Activated CD4-positive, alpha-beta T cell treated with anti-CD3 and anti-CD28 coated beads, Interleukin-2, amount 50 U/mL, for 1 hour (primary cell): ENCODE measurements around the gene NUDCD2.
"Not testable (repeated sequence)": the region's sequence is repeated elsewhere in the genome, so short reads cannot be mapped to it uniquely, and the experiment has no call there.

ENCODE experiments used
- DNase-seq: peaks from one replicate; pipeline ENCODE4 v3.0.0-alpha.2; 2020

Gene NUDCD2

DNA sequence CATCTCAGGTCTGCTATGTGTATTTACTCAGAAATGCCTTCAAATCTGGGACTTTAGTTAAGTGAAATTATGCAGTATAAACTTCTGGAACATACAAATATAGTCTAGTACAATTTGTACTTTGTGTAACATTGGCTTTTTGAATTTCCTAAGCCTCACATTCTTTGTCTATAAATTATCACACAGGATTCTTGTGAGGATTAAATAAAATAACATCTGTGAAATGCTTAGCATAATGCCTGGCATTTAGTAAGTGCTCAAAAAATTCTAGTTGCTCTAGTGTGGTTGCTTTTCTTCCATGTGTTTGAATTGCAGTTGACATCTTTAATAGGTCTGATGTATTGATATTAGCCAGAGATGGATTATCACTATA, 3.1 kb upstream of the NUDCD2 start:
- DNase-seq, result no peak

DNA sequence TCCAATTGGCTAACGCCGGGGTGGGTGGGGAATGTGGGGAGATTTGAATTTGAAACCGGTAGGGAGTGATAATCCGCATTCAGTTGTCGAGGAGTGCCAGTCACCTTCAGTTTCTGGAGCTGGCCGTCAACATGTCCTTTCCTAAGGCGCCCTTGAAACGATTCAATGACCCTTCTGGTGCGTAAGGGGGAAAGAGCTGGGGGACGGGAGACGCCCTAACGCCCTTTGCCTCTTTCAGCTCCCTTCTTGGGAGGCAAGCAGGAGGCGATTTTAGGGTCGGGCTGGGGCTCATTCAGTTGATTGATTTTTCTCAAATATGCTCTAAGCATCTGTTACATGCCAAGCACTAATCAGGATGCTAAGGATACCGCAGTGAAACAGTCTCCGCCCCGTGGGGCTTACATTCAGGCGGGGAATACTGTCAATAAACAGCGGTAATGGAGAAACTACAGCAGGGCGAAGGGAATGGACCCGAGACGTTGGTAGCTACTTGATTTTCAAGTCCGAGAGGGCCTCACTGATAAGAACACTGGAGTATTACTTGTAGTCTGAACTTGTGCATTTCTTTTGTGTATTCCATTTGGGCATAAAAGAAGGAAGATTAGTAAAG, 765 bp upstream of the NUDCD2 start, which contains the start of gene HMMR:
HMMR (plus strand) TSS at position 71 of the 610 bp plus-strand sequence; CDS start at position 132, 61 bp downstream.
- DNase-seq, result no peak

DNA sequence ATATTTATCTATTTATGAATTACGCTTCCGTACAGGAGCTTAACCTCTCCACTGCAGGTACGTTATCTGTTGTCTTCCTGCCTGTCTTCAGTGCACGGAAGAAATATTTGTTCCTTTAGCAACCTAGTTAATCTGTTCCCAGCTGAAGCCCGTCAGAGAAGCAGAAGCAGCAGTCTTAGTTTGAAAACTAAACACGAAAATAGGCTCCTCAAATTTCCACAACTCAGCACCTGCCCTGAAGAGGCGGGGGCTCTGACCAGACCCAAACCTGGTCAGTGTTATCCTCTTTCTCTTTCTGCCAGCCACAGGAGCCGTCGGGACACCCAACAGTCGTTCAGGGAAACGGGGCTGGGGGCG, 462 bp downstream of the NUDCD2 start:
- no peak for DNase-seq

DNA sequence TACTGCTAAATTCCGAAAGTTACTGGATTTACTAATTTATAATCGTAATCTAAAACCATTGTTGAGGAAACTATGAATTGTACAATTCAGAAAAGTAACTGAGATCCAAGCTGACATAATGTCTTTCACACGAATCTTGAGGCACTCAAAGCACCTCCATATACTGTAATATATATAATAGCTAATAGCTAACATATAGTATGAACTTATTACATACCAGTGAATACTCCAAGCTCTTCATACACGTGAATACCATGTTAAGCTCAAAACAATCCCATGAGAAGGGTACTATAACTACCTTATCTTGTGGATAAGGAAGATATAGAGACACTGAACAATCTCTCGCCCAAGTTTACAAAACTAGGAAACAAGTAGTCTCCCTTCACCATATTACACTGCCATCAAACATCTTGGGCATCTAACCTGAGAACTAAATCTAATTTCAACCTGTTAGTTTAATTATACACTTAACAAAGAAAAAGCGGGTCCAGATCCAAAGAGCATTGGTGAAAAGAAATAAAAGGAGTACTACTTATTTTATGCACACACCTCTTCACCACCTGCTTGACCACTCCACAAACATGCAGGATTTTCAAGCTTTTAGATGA, 1.0 kb downstream of the NUDCD2 start:
- no peak for DNase-seq

DNA sequence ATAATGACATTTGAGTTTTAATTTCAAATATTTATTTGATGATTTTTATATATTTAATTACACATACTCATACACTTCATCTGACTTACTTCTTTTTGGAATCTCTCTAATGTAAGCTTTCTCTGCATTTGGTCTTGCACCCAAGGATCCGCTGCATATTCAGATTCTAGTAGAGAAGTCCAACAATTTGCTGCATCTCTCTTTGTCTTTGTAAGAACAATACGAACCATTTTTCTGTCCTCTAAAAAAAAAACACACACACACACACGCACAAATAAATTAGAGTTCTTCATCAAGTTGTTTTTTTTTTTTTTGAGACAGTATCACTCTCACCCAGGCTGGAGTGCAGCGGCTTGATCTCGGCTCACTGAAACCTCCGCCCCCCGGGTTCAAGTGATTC, 3.1 kb downstream of the NUDCD2 start:
- no peak for DNase-seq

DNA sequence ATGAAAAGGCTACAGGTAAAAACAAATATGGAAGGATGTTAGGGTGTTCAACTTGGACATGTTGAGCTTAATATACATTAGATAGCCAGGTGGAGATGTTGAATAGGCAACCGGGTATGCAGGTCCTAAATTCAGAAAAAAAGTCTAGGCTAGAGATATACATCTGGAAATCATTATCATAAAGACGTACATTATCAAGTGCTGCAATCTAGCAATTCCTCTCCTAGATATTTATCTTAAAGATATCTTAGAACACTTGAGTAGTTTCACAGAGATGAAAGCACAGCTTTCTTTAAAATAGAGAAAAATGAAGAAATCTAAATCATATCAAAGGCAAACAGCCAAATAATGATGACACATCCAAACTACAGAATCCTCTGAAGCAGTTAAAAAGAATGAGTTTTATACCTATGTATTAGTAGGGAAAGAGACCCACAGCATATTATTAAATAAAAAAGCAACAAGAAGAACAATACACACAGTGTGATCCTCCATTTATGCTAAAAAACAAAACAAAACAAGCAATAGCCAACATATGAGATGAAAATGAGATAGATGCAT, 3.8 kb downstream of the NUDCD2 start:
- DNase-seq, result no peak

DNA sequence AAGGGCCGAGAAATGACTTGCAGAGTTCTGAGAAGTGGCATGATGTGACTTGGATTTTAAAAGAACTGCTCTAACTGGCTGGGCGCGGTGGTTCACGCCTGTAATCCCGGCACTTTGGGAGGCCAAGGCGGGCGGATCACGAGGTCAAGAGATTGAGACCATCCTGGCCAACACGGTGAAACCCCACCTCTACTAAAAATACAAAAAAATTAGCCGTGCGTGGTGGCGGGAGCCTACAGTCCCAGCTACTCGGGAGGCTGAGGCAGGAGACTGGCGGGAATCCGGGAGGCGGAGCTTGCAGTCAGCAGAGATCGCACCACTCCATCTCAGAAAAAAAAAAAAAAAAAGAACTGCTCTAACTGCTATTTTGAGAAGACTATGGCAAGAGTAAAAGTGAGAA, 4.5 kb downstream of the NUDCD2 start:
- not testable (repeated sequence) for DNase-seq

DNA sequence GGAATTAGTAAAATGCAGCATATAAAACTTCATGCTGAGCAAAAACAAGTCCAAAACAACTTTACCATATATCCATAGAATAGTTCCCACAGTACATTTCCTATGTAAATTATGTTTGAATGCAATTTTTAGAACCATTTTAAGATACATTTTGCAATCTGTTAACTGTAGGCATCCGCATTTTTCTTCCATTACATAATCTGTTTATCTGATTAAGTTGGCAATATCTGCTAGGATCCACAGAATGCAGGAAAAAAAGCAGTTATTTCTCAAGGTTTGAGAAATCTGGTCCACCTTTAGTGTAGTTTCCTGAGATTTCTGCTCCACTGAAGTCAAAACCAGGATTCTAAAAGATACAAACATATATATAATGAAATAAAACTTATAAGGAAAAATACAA, 6.2 kb downstream of the NUDCD2 start:
- no peak for DNase-seq

DNA sequence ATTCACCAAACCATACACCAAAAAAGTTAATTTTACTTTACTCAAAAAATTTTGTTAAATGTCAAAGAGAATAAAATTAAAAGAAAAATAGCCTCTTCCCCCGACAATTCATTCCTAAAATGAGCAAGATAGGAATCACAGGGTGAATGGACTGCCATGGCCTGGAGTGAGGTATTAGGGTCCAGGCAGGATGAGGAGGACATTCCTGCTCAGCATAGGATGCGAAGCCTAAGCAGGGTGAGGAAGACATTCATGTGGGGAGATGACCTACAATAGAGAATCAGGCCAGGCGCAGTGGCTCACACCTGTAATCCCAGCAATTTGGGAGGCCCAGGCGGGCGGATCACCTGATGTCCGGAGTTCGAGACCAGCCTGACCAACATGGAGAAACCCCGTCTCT, 8.4 kb downstream of the NUDCD2 start:
- no peak for DNase-seq

DNA sequence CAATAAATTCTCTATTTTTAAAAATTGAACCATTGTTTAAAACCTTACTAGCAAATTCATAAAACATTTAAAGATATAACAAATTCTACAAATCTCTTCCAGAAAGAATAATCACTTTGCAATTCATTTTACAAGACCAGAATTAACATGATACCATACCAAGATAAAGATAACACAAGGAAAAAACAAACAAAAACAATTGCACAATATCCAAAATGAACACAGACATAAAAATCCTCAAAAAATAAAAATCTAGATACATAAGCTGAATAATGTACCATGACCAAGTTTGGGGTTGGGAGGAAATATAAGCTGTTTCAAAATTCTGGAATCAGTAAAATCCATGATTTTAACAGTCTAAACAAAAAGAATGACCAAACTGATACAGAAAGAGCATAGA, 11.4 kb downstream of the NUDCD2 start:
- no peak for DNase-seq

DNA sequence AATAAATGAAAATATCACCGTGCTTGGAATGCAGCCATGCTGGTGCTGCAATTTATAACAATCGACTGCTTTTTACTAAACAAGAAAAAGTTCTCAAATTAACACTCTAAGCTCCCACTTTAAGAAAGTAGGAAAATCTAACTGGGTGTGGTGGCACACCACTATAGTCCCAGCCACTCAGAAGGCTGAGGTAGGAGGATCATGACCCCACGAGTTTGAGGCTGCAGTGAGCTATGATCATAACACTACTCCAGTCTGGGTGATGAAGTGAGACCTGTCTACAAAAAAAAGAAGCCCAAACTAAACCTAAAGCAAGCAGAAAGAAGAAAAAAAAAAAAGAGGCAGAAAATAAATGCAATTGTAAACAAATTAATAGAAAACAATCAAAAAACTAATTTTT, 12.0 kb downstream of the NUDCD2 start:
- DNase-seq, result no peak

DNA sequence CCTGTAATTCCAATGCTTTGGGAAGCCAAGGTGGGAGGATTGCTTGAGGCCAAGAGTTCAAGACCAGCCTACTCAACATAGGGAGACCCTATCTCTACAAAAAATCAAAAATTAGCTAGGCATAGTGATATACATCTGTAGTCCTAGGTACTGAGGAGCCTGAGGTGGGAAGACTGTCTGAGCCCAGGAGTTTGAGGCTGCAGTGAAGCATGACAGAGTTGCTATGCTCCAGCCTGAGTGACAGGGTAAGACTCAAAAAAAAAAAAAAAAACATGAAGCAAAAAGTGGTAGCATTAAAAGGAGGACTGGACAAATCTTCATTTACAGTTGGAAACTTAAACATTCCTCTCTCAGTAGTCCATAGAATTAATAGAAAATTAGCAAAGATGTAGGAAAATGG, 12.7 kb downstream of the NUDCD2 start:
- DNase-seq, result no peak

DNA sequence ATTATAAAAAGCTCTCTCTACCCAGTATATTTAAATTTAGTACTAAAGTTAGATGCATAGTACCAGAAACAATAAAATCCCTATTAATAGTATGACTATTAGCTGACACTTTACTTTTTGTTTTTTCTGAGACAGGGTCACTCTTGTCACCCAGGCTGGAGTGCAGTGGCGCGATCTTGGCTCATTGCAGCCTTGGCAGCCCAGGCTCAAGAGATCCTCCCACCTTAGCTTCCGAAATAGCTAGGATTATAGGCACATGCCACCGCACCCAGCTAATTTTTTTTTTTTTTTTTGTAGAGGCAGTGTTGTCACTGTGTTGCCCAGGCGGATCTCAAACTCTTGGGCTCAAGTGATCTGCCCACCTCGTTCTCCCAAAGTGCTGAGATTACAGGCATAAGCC, 14.6 kb downstream of the NUDCD2 start:
- no peak for DNase-seq

DNA sequence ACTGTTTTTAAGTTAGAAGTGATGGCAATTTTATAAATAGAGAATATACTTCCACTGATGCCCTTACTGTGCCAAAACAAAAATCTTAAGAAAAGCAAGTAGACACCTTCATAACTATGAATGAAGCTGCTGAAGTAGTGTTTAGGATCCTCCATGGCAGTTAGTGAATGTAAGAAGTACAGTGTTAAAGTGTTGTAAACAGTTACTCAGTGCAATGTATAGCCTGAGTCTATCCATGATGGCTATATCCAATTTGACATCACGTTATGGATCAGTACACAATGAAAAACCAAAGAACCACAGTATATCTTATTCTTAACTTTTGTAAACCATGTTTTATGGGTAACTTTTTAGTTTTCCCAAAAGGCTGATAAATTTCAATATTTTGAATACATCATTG, 15.4 kb downstream of the NUDCD2 start:
- no peak for DNase-seq

DNA sequence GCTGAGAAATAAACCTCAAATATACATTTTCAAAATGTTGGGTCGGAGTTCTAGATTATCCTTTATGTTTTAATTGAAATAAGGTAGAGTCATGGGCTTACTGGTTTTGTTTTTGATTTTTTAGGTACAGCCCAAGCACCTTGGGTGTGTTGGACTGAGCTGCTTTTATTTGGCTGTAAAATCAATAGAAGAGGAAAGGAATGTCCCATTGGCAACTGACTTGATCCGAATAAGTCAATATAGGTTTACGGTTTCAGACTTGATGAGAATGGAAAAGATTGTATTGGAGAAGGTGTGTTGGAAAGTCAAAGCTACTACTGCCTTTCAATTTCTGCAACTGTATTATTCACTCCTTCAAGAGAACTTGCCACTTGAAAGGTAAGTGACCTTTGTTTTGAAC, 18.9 kb downstream of the NUDCD2 start:
- DNase-seq, result no peak

DNA sequence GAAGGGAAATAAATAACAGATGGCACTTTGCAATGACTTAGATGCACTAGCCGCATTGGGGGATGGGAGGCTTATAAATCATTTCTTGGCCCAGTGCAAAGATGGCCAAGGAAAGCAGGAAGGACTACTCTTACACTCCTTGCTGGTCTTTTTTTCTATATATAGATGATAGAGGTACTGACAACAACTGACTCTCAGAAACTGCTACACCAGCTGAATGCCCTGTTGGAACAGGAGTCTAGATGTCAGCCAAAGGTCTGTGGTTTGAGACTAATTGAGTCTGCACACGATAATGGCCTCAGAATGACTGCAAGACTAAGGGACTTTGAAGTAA, 20.8 kb downstream of the NUDCD2 start:
- no peak for DNase-seq

DNA sequence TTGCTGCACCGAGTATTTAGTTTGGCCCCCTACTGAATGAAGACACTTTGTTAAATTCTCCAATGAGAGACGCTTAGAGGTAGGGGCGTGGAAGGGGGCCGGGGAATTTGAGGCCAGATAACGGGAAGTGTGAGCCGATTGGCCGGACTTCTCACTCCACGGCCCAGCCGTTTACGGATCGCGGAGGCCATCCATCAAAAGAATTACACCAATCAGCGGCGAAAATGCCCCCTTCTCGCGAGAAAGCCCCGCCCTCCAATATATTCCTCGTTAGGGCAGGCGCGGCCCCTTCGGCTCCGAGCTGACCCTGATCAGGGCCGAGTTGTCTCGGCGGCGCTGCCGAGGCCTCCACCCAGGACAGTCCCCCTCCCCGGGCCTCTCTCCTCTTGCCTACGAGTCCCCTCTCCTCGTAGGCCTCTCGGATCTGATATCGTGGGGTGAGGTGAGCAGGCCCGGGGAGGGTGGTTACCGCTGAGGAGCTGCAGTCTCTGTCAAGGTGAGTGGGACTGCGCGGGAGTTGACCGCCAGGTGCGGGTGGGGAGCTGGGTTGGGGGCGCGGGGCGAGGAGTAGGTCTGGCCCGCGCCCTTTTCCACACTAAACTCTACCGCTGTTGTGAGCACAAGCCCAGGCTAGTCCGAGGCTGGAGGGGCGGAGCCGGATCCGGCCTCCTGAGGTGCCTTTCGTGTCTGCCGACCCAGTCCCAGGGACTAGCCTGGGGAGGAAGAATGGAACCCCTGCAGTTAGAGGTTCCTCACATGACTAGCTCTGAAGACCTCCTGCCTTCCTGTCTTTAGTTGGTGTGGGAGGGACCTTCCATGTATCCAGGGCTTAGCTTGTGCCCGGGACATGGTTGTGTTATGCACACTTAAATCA, 22.4 kb downstream of the NUDCD2 start, which contains the start of gene CCNG1:
CCNG1 (plus strand) TSS at position 287 of the 874 bp plus-strand sequence. CDS start 1,662 bp downstream, outside the sequence.
- peak; percentile 78 for DNase-seq

DNA sequence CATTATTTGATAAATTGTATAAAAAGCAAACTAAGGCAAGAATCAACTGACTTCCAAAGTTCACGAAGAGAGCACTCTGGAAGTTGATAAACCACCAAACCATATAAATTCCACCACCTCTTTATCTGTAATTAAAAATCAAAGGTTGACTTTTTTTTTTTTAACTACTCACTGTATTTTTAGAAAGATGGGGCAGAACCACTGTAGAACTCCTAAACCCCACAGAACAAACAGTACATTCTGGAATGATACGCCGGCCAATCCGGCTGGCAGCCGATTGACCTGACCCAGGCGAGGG, 22.9 kb downstream of the NUDCD2 start:
- no peak for DNase-seq

DNA sequence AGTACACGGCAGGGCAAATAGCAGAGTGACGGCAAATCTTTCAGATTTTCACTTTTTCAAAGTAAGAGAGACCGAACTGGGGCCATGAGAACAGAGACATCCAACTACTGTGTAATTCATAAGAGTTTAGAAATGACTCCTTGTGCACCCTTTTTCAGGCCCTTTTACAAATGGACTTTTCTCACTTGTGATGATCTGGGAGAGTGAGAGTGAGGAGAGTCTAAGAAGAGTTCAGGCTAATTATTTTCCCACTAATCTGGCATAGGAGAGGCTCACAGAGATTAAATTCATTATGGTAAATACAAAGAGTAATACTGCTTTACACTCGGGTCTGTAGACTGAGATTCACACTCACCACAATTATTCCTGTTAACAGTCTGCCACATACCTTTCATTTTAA, 23.4 kb downstream of the NUDCD2 start:
- DNase-seq, result no peak

DNA sequence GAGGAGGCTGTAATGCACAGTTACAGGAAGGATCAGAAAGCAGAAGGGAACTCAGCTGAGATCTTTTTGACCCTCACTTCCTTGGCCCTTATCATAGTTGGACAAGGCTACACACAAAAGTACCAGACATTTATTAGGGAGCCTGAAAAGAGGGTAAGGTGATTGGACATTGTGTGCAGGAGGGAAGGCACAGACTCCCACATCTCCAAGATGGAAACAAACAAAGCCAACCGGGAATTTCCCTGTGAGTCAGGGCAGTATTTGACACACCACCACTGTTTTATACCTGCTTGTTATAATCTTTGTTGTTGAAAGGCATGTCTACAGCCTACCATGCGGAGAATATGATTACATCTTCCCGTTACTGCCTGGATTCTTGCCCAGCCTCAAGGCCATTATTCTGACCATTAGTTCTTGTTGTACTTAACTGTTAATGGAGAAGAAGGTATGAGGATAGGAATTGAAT, 25.5 kb downstream of the NUDCD2 start:
- no peak for DNase-seq

DNA sequence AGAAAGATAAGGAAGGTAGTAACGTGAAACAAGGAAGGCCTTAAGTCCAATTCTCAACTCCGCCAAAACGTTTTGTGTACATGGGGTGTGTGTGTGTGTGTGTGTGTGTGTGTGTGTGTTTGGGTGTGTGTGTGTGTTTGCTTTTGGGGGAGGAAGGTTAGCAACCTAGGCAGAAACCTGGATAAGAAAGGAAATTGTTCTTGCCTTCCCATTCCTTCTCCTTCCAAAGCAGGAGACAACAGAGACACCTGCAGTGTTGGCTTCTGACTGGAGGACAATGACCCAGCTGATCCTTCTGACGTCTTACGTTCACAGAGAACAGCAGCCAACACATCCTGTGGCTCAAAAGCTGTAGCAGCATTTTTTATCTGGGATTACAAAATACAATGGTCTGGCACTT, 26.6 kb downstream of the NUDCD2 start:
- DNase-seq, result no peak

DNA sequence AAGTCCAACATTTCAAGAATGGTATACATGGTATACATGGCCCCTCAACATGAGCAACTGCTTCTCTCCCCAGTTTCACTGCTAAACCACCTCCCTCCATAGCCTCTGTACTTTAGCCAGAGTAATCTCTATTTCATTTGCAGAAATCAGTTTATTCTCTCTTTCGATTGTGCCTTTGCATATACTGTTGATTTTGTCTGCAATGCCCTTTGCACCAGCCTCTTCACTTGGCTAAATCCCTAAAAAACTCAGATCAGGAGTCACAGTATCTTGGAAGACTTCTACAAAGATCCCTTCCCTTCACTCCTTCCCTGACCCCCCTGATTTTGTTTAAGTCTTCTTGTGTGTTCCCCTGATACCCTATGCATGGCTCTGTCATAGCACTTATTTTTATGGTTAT, 27.4 kb downstream of the NUDCD2 start:
- DNase-seq, result no peak

DNA sequence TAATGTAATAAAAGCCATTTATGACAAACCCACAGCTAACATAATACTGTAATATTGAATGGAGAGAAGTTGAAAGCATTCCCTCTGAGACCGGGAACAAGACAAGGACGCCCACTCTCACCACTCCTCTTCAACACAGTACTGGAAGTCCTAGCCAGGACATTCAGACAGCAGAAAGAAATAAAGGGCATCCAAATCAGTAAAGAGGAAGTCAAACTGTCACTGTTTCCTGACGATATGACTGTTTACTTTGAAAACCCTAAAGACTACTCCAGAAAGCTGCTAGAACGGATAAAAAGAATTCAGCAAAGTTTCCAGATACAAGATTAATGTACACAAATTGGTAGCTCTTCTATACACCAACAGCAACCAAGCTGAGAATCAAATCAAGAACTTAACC, 33.8 kb downstream of the NUDCD2 start:
- not testable (repeated sequence) for DNase-seq

DNA sequence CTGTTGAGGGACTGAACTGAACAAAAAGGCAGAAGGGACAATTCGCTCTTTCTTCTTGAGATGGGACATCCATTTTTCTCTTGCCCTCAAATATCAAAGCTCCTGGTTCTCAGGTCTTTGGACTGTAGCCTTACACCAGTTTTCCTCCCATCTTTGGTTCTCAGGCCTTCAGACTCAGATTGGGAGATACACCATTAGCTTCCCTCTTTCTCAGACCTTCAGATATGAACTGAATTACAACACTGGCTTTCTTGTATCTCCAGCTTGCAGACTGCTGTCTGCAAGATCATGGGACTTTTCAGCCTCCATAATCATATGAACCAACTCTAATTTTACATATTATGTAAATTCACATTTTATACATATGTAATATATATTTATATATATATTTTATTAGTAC, 35.1 kb downstream of the NUDCD2 start:
- DNase-seq, result no peak
